ENCODE data around the gene CACNA1B. TPM values are rescaled to one million over a fixed set of nuclear protein-coding genes. Genes with fewer than 3 reads are reported as not detected.

CACNA1B gene
- total and polyA plus RNA-seq, 2 of the 13 experiments (the other 11 are each of a cell fraction or from before 2014, with no cell fraction given): under 0.01 to 0.04 TPM

- in situ Hi-C loops (cut with HindIII; ENCODE audit: extremely low pct_ligation_motif_present, low pct_unique_long_range_greater_than_20kb): no loop called here
- no peak overlapping the region for H3K4me3 ChIP-seq (replicated peaks in 1 of 3; ENCODE audit: insufficient read depth in 1 of 3, low read depth in 2 of 3, low read length in 3 of 3)
- ATAC-seq (no peak), DNase-seq (ENCODE audit: low spot score) (no peak), FAIRE-seq (no peak)
- intact Hi-C loops (cut with micrococcal nuclease; ENCODE audit: unreplicated experiment): no loop called here
- POLR2A ChIA-PET: no interaction called here
- 65% methylated on average over 36 of the region's 36 CpGs for WGBS (ENCODE audit: low lambda C conversion rate)
- H3K9me3 ChIP-seq (ENCODE audit: low read length): no peaks in the 10 kb centered on the region
- H3K9ac ChIP-seq (ENCODE audit: insufficient read depth, low read depth, low read length): no peak overlapping the region
- H3K4me1 ChIP-seq (ENCODE audit: insufficient read depth, low read length): no peaks in the 10 kb centered on the region
- H4K20me1 ChIP-seq (ENCODE audit: insufficient read depth, low read length): 0 out of 2 replicates have a peak, but pooled peaks cover 4% of the 10 kb centered on the region
- H2AFZ ChIP-seq (ENCODE audit: low read length): no peak overlapping the region
- TF ChIP-seq KDM5A (IDR thresholded peaks at IDR 0.05; ENCODE audit: borderline replicate concordance, low read length): no peak
- TF ChIP-seq, protein P1, sequence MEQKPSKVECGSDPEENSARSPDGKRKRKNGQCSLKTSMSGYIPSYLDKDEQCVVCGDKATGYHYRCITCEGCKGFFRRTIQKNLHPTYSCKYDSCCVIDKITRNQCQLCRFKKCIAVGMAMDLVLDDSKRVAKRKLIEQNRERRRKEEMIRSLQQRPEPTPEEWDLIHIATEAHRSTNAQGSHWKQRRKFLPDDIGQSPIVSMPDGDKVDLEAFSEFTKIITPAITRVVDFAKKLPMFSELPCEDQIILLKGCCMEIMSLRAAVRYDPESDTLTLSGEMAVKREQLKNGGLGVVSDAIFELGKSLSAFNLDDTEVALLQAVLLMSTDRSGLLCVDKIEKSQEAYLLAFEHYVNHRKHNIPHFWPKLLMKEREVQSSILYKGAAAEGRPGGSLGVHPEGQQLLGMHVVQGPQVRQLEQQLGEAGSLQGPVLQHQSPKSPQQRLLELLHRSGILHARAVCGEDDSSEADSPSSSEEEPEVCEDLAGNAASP (CRISPR knock-in tag; IDR thresholded peaks at IDR 0.05; ENCODE audit: borderline replicate concordance): no peak
- TF ChIP-seq NFYB (CRISPR knock-in tag; IDR thresholded peaks at IDR 0.05): no peak
- no peak for TF ChIP-seq HNF4A (CRISPR knock-in tag; IDR thresholded peaks at IDR 0.05)
- TF ChIP-seq HNRNPL (IDR thresholded peaks at IDR 0.05; ENCODE audit: low read depth, low read length): no peak
- TF ChIP-seq, protein P2, sequence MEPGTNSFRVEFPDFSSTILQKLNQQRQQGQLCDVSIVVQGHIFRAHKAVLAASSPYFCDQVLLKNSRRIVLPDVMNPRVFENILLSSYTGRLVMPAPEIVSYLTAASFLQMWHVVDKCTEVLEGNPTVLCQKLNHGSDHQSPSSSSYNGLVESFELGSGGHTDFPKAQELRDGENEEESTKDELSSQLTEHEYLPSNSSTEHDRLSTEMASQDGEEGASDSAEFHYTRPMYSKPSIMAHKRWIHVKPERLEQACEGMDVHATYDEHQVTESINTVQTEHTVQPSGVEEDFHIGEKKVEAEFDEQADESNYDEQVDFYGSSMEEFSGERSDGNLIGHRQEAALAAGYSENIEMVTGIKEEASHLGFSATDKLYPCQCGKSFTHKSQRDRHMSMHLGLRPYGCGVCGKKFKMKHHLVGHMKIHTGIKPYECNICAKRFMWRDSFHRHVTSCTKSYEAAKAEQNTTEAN (CRISPR knock-in tag; conservative IDR thresholded peaks at IDR 0.05): no peak
- no peak for TF ChIP-seq ZNF230 (CRISPR knock-in tag; IDR thresholded peaks at IDR 0.05)
- no peak for TF ChIP-seq ZFP62 (CRISPR knock-in tag; IDR thresholded peaks at IDR 0.05)
- TF ChIP-seq, protein P3, sequence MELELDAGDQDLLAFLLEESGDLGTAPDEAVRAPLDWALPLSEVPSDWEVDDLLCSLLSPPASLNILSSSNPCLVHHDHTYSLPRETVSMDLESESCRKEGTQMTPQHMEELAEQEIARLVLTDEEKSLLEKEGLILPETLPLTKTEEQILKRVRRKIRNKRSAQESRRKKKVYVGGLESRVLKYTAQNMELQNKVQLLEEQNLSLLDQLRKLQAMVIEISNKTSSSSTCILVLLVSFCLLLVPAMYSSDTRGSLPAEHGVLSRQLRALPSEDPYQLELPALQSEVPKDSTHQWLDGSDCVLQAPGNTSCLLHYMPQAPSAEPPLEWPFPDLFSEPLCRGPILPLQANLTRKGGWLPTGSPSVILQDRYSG (CRISPR knock-in tag; IDR thresholded peaks at IDR 0.05): no peak
- BruUV-seq (replicated peaks): no TSS peak
- no peaks in the 10 kb centered on the region for H3K36me3 ChIP-seq (replicated peaks in 1 of 2; ENCODE audit: control insufficient read depth in 1 of 2, insufficient read depth in 2 of 2, low read length in 2 of 2)
- no peak overlapping the region for H3K27ac ChIP-seq (ENCODE audit: extremely low read length, insufficient read depth, low read length)
- no peak overlapping the region for H3K4me2 ChIP-seq (ENCODE audit: low read depth, low read length)
- H3K79me2 ChIP-seq (ENCODE audit: insufficient read depth, low read length): no peaks in the 10 kb centered on the region
- CTCF ChIA-PET (ENCODE audit: low intra/inter-chr PET ratio, low total read pairs): no interaction called here
- peaks cover 6 to 21% of the 10 kb centered on the region in 2 experiments; a peak in 3 of 5 replicates for H3K27me3 ChIP-seq (ENCODE audit: control insufficient read depth in 1 of 2, insufficient read depth in 2 of 2, low read length in 2 of 2)
Observed at GRCh38 chr9:137959641-137960411, 82.2 kb downstream of the CACNA1B start.

Data from HepG2 (cell line).